ENCODE results near the gene ACAP2.

ACAP2 gene

GRCh38 chr3:195257454-195258448 is 185.1 kb downstream of the ACAP2 start:
- DNase-seq: no peak

- DNase-seq: no peak
Measured at GRCh38 chr3:195256639-195257453, 186.0 kb downstream of the ACAP2 start.

GRCh38 chr3:195255571-195256501 is 187.0 kb downstream of the ACAP2 start:
- DNase-seq: no peak

- no peak for DNase-seq
Measured at GRCh38 chr3:195255176-195255500, 187.7 kb downstream of the ACAP2 start.

- DNase-seq: no peak
Measured at GRCh38 chr3:195254454-195255175, 188.2 kb downstream of the ACAP2 start.

GRCh38 chr3:195253923-195254432 is 188.8 kb downstream of the ACAP2 start:
- no peak for DNase-seq

GRCh38 chr3:195251336-195252065 is 191.3 kb downstream of the ACAP2 start:
- no peak for DNase-seq

GRCh38 chr3:195250473-195251251 is 192.2 kb downstream of the ACAP2 start:
- no peak for DNase-seq

- DNase-seq: no peak
Measured at GRCh38 chr3:195249858-195250464, 192.9 kb downstream of the ACAP2 start.

- DNase-seq: no peak
Measured at GRCh38 chr3:195249057-195249770, 193.6 kb downstream of the ACAP2 start.

- DNase-seq: no peak
Measured at GRCh38 chr3:195248281-195248680, 194.5 kb downstream of the ACAP2 start.

GRCh38 chr3:195247863-195248189 is 195.0 kb downstream of the ACAP2 start:
- DNase-seq: no peak

- no peak for DNase-seq
Measured at GRCh38 chr3:195247086-195247862, 195.5 kb downstream of the ACAP2 start.

GRCh38 chr3:195246581-195246995 is 196.2 kb downstream of the ACAP2 start:
- no peak for DNase-seq

- no peak for DNase-seq
Measured at GRCh38 chr3:195245531-195245951, 197.3 kb downstream of the ACAP2 start.

- no peak for DNase-seq
Measured at GRCh38 chr3:195241592-195242355, 201.0 kb downstream of the ACAP2 start.

- DNase-seq: no peak
Measured at GRCh38 chr3:195240939-195241338, 201.9 kb downstream of the ACAP2 start.
